Upper lobe of left lung (tissue), 4 donors: ENCODE measurements around the gene FNIP1.
"Not testable (repeated sequence)": the region's sequence is repeated elsewhere in the genome, so short reads cannot be mapped to it uniquely, and the experiment has no call there.

Source experiments
- POLR2AphosphoS5 ChIP-seq, 2 donors: sonication (generic); formaldehyde crosslinking; IDR thresholded peaks; one replicate each; pipeline ENCODE4 v1.5.1; 2017; ENCODE audit warnings: antibody characterized with exemption in 2 of 2
- TF ChIP-seq, protein P1 (sequence below), 6 experiments: fragments of 450-650 bp in 4 of 6; fragments of 200-600 bp in 2 of 6; sonication (generic) in 2 of 6; IDR thresholded peaks; one replicate each; pipeline ENCODE4 v1.5.1; 2016 to 2019; ENCODE audit warnings: antibody characterized with exemption in 6 of 6

GRCh38 chr5:131778141-131778540 is 18.7 kb downstream of the FNIP1 start:
- TF ChIP-seq, protein P1, sequence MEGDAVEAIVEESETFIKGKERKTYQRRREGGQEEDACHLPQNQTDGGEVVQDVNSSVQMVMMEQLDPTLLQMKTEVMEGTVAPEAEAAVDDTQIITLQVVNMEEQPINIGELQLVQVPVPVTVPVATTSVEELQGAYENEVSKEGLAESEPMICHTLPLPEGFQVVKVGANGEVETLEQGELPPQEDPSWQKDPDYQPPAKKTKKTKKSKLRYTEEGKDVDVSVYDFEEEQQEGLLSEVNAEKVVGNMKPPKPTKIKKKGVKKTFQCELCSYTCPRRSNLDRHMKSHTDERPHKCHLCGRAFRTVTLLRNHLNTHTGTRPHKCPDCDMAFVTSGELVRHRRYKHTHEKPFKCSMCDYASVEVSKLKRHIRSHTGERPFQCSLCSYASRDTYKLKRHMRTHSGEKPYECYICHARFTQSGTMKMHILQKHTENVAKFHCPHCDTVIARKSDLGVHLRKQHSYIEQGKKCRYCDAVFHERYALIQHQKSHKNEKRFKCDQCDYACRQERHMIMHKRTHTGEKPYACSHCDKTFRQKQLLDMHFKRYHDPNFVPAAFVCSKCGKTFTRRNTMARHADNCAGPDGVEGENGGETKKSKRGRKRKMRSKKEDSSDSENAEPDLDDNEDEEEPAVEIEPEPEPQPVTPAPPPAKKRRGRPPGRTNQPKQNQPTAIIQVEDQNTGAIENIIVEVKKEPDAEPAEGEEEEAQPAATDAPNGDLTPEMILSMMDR (IDR thresholded peaks at IDR 0.05): not testable (repeated sequence)
- TF ChIP-seq POLR2AphosphoS5 (IDR thresholded peaks at IDR 0.05): not testable (repeated sequence)
